NCI-H1092 treated with DMSO at 0.1 percent for 48 hours (cell line): ENCODE results near the gene ANKRD12.
A peak's percentile ranks its signal among the peaks of the same experiment; 100 is the strongest.
"Not testable (repeated sequence)": the region's sequence is repeated elsewhere in the genome, so short reads cannot be mapped to it uniquely, and the experiment has no call there.

Source experiments
- DNase-seq: peaks from one replicate; lab custom pipeline; 2025; lab: John Stamatoyannopoulos, UW

ANKRD12 gene

GRCh38 chr18:9146224-9146623 lies 9.6 kb downstream of the ANKRD12 start:
- no peak for DNase-seq

DNA sequence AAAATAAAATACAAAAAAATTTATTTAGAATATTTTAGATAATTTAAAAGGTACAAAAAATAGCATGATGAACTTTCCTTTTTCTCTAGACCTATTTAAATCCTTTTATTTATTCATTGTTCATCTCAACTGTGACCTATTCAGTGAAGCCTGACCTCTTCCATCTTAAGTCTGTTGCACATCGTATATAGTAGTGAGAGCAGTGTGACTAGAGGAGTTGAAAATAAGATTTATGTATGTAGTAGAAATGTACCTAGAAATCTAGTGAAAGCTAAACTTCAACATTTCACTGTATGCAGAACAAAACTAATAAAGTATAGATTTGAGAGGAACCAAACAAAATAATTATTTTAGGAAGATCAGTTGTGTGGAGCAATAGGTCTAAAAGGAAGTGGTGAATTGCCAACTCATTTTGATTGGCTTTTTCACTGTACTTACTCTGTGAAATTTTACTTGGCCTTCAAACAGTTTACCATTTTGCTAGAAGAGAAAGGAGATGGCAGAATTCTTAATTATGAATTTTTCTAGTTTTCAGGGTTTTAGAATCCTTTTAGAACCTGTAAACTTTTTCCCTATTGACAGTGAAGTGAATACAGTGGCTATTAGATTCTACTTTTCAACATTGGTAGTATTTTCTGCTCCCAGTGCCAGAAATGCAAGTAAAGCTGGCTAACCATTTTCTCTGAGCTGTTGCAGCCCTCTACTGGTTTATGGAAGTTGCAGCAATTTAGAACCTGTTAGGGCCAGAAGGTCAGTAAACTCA lies 11.0 kb downstream of the ANKRD12 start:
- peak; percentile 39 for DNase-seq

DNA sequence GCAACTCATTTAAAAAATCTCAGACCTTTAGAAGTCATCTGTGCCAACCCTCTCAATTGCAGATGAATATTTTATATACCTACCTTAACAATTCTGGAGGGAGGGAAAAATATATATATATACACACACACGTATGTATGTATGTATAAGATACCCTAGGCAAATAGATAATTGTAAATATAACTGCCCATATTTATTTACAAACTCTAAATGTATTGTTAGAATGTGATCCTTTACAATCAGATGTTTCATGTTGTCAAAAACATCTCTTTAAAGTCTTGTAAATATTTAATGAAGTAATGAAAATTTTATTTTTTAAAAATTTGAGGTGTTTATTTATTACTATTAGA lies 11.6 kb downstream of the ANKRD12 start:
- DNase-seq, result no peak

- no peak for DNase-seq
Measured at GRCh38 chr18:9150121-9150520, 13.5 kb downstream of the ANKRD12 start.

DNA sequence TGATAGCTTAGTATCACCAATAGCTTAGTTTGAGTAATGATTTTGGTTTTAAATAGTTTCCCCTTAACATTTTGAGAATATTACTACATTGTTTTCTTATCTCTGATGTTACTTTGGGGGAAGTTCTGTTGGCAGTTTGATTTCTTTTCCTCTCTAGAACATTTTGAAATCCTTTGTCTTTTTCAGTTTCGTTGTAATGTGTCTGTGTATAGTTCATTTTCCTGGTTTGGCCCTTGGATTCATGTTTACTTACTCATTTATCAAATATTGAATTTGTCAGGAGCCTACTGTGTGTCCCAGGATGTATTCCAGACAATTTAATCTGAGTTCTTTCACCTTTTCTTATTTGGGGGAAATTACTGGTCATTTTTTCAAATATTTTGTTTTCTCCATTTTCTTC lies 16.7 kb downstream of the ANKRD12 start:
- no peak for DNase-seq

DNA sequence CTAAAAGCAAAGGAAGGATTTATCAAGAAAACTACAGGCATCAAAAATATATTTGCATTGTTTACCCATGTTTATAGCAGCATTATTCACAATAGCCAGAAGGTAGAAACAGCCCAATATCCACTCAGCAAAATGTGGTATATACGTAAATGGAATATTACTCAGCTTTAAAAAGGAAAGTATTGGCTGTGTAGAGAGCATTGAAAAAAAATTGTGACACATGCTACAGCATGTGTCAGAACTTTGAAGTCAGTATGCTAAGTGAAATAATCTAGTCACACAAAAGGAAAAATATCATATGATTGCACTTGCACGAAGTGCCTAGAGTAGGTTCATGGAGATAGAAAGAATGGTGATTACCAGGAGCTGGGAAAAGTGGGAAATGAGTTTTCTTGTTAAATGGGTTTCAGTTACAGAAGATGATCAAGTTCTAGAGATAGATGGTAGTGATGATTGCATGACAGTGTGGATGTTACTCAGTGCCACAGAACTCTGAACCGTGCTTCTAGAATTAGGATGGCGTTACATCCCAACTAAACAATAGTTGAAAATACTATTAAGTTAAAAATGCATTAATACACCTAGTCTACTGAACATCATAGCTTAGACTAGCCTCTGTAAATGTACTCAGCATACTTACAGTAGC lies 20.1 kb downstream of the ANKRD12 start:
- DNase-seq, result no peak

DNA sequence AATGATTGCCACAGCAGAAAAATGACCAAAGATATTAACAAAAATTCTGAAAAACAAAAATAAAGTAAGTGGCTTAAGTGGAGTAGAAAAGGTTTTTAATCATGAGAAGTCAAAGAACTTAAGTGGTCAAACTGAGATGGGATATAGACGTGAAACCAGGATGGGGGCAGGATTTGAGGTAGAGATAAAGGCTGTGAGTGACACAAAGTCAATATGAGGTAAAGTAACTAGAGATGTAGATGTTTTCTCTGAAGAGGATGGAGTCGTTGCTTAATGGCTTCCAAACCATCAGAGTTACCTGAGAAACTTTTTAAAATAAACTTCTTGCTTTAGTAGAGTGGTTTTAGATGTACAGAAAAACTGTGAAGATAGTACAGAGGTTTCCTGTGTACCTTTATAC lies 21.2 kb downstream of the ANKRD12 start:
- DNase-seq, result no peak

- no peak for DNase-seq
Measured at GRCh38 chr18:9160014-9160413, 23.4 kb downstream of the ANKRD12 start.

DNA sequence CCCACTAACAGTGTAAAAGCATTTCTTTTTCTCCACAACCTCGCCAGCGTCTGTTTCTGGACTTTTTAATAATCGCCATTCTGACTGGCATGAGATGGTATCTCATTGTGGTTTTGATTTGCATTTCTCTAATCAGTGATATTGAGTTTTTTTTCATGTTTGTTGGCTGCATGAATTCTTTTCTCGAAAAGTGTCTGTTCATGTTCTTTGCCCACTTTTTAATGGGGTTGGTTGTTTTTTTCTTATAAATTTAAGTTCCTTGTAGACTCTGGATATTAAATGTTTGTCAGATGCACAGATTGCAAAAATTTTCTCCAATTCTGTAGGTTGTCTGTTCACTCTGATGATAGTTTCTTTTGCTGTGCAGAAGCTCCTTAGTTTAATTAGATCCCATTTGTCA lies 26.1 kb downstream of the ANKRD12 start:
- not testable (repeated sequence) for DNase-seq

GRCh38 chr18:9164149-9164548 lies 27.6 kb downstream of the ANKRD12 start:
- not testable (repeated sequence) for DNase-seq

GRCh38 chr18:9165883-9166282 lies 29.3 kb downstream of the ANKRD12 start:
- not testable (repeated sequence) for DNase-seq

GRCh38 chr18:9169515-9169914 lies 32.9 kb downstream of the ANKRD12 start:
- not testable (repeated sequence) for DNase-seq

DNA sequence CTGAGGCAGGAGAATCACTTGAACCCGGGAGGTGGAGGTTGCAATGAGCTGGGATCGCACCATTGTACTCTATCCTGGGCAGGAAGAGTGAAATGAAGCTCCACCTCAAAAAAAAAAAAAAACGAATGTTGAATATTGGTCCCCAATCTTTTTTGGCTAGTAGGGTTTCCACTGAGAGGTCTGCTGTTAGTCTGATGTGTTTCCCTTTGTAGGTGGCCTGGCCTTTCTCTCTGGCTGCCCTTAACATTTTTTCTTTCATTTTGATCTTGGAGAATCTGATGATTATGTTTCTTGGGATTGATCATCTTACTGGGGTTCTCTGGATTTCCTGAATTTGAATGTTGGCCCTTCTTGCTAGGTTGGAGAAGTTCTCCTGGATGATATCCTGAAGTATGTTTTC lies 35.3 kb downstream of the ANKRD12 start:
- not testable (repeated sequence) for DNase-seq

- DNase-seq, result no peak
Measured at GRCh38 chr18:9172506-9173127, 36.0 kb downstream of the ANKRD12 start.

- DNase-seq, result no peak
Measured at GRCh38 chr18:9173770-9174233, 37.2 kb downstream of the ANKRD12 start.

DNA sequence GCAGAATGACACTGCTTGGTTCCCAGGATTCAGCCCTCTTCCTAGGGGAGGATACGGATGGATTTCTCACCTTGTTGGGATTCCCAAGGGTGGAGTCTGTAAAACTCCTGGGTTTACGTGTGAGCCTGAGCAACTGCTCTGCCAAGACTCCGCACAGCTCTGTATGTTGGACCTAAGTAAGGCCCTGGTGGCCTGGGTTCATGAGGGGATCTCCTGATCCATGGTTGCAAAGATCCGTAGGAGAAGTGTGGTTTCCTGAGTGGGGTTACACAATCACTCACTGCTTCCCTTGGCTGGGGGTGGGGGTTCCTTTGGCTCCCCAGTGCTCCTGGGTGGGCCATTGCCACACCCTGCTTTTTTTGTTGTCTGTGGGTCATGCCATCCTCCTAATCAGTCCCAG lies 37.7 kb downstream of the ANKRD12 start:
- DNase-seq, result no peak

DNA sequence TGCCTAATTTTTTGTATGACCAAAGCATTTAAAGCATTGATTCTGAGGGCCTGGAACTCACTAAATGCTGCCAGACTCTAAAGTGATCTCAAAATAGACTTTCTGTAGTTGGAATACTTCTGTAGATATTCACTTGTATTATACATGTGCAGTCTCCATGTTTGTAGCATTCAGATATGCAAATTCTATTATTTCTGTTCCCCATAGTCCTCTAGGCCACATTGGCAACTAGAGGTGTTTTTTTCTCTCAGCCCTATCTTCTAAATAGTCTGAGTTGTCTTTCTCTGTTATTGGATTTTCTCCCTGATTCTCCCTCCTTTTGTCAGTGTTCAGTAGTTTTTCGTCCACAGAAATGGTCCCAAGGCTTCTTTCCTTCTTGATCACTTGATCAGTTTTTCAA lies 38.5 kb downstream of the ANKRD12 start:
- no peak for DNase-seq

GRCh38 chr18:9177031-9177430 lies 40.5 kb downstream of the ANKRD12 start:
- no peak for DNase-seq

- DNase-seq, result no peak
Measured at GRCh38 chr18:9177466-9177865, 40.9 kb downstream of the ANKRD12 start.

DNA sequence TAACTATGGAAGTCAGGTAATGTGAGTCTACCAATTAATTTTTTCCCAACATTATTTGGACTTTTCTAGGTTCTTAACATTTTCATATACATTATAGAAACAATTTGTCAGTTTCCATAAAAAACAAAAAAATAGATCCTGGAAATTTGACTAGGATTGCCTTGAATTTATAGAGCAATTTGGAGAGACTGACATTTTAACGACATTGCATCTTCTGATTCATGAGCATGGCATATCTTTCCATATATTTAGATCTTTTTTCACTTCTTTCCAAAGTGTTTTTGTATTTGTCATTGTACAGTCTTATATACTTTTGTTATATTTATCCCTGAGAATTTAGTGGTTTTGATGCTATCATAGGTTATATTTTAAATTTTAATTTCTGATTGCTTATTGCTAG lies 42.0 kb downstream of the ANKRD12 start:
- no peak for DNase-seq

DNA sequence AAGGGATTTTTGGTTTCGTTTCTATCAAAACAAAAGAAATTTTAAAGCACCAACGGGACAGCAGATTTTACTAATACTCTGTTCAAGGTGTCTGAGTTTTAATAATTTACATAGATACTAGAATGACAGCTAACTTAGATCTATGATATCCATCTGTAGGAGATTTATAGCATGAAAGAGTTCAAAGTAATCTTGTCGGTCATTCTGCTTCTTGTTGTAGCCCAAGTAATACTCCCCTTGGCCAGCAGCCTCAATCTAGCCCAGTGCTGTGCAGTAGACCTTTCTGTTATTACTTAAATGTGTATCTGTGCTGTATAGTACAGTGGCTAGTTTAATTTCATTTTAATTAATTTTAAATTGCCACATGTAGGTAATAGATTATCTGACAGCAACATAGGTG lies 44.7 kb downstream of the ANKRD12 start:
- no peak for DNase-seq

DNA sequence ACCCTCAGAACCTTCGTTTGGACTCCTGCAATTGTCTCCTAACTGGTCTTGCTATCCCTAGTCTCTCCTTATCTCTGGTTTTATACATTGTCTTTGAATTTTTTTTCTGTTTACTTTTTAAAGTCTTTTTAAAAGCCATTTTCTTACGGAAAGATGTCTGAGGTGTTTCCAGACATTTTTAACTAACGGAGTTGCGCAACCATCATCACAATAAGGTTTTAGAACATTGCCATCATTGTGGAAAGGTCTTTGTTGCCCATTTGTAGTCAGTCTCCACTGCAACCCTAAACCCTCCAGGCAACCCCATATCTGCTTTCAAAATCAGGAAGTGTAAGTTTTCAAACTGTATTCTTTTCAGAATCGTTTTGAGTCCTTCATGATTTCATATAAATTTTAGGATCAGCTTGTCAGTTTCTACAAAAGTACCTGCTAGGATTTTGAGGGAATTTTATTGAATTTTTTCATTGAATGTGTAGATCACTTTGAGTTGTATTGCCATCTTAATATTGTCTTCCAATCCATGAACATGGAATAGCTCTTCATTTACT lies 46.3 kb downstream of the ANKRD12 start:
- DNase-seq, result no peak

GRCh38 chr18:9184998-9185613 lies 48.5 kb downstream of the ANKRD12 start:
- DNase-seq, result no peak
